HG03095 (cell line): Measurements from ENCODE around the gene AIF1.
A peak's percentile ranks its signal among the peaks of the same experiment; 100 is the strongest.

ENCODE experiments used
- ATAC-seq: cut with Tn5 transposase; IDR thresholded peaks from one replicate; pipeline ENCODE4 v1.9.1; 2021; ENCODE audit warnings: moderate library complexity; ENCODE audit not compliant: unreplicated experiment

Gene AIF1

DNA sequence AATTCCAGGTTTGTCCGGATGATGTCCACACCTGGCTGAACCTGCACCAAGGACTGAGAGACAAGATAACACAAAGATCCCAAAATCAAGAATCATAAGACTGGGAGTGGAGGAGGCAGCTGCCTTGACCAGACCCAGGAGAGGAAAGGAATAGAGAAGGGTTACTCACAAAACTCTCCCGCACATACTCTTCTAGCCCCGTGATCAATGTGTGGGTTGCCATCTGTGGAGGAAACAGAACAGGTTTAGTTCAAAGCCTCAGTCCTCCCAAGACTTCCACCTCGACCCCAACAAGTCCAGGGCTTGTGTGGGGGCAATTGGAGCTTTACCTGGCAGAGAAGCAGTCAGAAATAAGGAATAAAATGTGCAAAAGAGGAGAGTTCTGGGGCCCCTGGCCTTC lies 26.3 kb downstream of the AIF1 start:
- no peak for ATAC-seq

DNA sequence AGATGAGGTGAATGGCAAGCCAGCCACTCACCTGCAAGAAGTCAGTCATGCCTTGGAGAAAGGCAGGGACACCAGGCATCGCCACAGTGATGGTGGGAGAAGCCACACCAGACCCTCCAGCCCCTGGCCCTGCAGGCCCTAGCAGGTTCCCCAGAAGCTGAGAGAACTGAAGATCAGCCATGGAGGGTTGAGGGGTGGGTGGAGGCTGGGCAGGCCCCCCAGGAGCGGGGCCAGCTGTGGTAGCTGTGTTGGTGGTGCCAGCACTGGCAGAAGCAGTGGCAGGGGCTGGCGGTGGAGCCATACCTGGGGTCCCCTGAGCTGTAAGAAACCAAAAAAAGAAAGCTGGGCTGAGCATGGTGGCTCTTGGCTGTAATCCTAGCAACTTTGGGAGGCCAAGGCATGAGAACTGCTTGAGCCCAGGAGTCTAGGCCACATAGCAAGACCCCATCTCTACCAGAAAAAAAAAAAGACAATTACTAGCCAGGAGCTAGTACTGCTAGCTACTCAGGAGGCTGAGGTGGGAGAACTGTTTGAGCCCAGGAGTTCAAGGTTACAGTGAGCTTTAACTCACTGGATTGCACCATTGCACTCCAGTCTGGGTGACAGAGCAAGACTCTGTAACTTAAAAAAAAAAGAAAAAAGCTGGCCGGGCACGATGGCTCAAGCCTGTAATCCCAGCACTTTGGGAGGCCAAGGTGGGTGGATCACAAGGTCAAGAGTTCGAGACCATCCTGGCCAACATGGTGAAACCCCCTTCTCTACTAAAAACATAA lies 27.9 kb downstream of the AIF1 start:
- ATAC-seq = no peak

DNA sequence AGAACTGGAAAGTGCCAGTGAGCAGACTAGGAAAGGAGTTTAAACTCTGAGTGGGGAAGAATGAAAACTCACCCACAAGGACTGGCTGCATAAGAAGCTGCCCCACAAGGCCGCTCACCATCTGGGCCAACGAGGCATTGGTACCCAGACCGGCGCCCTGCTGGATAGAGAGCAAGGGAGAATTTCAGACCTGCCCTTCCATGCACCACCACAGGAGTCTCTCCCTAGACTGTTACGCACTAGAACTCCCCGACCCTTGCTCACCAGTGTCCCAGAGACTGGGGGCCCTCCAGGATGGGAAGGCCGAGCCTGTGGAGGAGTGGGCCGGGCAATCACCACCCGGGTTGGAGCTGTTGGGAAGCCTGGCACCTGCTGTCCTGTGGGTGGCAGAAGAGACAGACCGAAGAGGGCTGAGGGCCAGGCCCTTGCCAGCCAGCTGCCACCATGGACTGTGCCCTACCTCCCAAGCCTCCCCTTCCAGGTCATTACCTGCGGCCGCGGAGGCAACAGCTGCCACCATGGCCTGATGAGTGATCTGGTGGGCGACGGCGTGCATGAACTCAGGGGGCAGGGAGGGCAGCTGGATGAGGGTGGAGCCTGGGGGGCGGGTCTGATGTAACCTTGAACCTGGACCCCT lies 28.9 kb downstream of the AIF1 start:
- ATAC-seq = no peak

DNA sequence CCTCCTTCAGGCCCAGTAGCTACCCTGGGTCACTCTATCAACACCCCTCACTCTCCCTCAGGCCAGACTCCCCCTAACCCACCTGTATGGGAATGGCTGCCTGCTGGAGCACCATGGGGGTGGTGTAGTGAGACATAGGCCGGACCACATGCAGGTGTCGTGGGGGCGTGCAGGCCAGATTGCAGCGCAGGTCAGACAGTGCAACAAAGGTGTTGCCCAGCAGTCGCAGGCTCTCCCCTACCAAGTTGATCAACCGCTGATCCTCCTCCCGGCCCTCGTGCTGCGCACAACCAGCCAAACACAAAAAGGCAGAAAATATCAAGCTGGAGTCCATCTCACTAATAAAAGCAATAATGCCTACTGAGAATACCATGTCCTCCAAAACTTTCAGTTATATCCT lies 30.3 kb downstream of the AIF1 start:
- ATAC-seq = no peak

DNA sequence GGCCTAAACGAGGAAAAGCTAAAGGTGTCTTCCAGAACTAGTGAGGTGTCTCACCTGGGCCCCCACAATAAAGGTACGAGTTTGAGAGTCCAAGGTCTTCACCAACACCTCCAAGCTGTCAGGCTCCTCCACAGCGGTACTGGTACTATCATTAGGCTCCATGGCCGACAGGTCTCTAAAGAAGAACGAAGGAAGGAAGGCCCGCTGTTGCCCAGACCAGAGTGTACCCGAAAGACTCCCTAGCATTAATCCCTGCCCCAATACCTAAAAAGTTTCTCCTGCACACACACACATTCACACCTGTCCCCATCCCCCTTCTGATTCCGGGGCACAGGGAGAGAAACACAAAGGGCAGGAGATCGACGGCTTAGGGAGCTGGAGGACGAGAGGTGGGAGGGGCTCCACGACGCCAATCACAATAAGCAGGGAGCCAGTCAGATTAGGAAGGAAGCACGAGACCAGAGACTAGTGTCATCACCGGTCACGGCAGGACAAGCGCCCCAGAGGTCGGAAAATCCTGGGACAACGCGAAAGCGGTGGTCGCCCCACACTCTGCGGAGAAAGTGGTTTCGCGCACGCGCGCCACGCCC lies 36.7 kb downstream of the AIF1 start:
- ATAC-seq = peak; percentile 21

DNA sequence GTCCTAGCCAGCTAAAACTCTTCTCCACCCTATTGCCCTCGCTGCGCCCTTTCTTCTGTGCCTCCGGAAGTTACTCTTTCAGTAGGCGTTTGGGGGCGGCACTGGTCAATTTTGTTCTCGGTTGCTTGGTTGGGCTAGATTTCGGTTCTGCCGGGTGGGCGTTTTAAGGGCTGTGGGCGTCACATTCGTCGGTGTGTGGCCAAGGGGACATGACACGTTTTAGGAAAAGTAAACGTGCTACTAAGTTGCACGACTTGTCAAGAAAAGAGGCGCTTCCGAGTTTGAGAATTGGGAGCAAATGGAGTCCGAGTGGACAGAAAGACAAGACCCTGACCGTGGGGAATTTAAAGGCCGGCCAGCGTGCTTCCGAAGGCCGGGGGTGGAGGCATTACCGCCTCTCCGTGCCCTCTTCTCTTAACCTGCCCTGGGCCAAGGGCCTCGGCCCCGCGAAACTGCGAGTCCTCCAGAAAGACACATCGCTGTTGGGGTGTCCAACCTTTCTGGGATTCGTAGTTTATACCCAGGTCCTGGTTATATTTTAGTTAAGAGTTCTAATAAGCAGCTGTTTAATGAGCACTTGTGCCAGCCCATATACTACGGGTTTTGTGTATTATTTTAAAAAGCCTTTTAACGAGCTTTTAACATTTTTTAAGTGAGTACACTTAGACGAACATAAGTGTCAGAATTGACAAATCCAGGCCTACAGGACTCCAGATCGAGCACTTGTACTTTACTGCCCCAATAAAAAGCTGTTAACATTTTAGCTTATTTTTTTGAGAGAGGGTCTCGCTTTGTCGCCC lies 38.1 kb downstream of the AIF1 start:
- ATAC-seq = peak; percentile 47

DNA sequence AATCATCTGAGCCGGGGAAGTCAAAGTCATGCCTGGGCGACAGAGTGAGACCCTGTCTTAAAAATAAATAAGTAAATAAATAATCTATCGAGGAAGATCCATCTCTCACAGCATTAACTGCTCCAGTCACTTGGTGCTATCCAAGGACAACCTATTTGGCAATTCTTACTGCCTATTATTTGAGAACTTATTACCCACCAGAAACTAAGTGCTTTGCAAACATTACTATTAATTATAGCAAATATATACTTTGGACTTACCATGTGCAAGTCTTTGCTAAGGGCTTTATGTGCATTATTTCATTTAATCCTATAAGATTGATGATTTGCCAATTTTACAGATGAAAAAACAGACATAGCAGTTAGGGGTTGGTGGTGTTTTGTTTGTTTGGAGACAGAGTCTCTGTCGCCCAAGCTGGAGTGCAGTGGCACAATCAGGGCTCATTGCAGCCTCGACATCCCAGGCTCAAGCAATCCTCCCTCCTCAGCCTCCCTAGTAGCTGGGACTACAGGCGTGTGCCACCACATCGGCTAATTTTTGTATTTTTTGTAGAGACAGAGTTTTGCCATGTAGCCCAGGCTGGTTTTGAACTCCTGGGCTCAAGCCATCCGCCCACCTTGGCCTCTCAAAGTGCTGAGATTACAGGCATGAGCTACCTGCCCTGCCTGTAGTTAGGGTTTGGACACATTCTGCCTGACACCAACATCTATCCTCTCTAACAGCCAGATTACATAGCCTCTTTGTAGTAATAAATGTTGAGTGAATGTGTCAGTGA lies 39.7 kb downstream of the AIF1 start:
- no peak for ATAC-seq

DNA sequence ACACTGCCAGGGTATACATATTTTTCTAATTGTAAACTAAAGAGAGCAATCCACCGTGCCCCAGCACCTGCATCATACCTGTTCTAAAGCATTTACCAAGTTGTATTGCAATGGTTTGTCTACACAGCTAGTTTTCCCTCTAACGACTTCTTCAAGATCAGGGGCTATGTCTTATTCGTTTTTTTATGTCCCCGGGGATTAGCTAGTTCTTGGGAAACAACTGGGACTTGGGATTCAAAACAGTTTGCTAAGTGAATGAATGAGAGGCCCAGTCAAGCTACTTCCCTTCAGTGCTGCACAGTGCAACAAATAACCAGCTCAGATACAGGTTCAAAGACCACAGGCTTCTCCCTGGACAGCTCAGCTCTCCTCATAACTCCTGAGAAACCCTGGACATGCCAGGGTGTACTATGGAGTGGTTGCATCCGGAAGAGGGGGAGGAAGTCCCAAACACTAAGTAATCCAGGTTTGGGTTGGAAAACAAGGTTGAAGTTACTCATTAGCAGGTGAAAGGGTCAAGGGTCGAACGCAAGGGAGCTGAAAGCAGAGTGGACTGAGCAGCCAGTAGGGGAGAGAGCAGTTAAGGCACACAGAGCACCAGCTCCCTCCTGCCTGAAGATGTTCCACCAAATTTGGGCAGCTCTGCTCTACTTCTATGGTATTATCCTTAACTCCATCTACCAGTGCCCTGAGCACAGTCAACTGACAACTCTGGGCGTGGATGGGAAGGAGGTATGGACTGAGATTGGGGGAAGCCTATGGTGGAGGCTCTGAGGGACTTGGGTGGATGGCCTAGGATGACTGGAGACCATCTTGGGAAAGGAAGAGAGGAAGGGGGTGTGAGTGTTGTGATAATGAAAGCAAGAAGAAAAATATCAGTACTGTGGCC lies 40.6 kb downstream of the AIF1 start, which contains the start of gene APOM:
Gene APOM (plus strand): TSS at position 546 of the 889 bp plus-strand sequence. CDS start 73 bp downstream, at position 619.
- ATAC-seq = no peak

DNA sequence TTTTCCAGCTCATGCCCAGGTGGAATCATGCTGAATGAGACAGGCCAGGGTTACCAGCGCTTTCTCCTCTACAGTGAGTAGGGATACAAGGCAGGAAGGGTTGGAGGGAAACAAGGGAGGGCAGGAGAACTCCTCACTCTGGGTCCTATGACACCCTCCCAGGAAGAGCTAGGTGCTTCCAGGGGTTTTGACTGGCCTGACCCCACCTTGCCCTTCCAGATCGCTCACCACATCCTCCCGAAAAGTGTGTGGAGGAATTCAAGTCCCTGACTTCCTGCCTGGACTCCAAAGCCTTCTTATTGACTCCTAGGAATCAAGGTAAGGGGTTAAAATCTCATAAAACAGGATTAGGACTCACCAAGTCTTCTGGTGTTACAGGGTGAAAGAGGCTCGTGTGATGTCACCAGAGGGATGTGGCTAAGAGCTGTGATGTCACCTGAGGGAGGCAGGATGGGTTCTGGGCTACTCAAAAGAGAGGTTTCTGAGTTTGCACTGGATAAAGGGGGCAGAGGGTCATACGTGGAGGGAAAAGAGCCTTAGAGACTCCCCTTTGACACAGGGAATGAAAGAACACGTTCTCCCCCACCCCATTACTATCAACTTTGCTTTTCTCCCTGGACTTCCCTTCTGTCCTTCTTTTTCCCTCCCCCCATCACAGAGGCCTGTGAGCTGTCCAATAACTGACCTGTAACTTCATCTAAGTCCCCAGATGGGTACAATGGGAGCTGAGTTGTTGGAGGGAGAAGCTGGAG lies 42.5 kb downstream of the AIF1 start:
- no peak for ATAC-seq

DNA sequence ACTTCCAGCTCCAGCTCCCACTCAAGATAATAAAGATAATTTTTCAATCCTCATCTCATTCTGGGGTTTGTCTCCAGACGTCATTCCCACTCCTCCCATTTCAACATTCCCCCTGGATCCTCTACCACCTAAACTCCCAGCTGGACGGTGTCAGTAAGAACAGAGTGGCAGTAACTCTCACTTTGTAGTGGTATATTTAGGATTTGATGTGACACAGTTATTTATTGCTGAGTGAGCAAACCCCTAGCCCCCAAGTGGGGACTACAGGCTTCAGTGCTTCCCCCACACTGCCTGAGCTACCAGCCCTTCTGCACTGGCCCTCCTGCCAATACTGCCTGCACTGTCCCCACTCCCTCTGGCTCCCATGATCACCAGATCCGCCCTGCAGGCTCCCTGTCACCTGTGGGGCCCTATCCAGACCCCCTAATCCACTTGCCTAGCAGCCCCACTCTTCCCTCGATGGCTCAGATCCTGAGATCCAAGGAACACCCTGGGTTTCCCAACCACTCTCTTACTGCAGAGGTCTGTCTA lies 43.2 kb downstream of the AIF1 start:
- ATAC-seq = no peak

DNA sequence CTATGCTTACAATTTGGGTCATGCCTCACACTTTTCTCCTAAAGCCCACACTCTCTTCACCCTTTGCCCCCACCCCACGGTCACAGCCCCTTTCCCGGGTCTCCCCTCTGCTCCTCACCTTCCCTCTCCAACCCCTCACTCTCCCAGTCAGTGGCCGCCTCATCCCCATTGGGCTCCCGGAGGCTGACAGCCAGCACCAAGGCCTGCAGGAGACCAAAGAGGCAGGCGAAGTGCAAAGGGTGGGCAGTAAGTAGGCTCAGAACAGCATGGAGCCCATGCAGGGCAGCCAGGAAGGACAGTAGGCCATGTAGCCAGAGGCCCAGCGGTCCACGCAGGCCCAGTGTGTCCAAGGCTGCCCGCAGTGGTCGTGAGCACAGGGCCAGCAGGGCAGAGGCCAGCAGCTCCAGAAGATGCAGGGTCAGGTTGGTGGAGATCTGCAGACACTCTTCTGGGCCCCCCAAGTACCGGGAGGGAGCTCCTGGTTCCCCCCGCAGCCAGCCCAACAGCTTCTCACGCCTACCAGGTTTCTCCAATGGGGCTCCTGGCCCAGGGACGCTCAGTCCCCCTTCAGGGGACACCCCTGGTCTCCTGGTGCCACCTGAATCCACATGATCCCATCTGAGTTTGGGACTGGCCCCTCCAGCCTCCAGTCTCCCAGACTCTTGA lies 44.1 kb downstream of the AIF1 start:
- ATAC-seq = no peak

DNA sequence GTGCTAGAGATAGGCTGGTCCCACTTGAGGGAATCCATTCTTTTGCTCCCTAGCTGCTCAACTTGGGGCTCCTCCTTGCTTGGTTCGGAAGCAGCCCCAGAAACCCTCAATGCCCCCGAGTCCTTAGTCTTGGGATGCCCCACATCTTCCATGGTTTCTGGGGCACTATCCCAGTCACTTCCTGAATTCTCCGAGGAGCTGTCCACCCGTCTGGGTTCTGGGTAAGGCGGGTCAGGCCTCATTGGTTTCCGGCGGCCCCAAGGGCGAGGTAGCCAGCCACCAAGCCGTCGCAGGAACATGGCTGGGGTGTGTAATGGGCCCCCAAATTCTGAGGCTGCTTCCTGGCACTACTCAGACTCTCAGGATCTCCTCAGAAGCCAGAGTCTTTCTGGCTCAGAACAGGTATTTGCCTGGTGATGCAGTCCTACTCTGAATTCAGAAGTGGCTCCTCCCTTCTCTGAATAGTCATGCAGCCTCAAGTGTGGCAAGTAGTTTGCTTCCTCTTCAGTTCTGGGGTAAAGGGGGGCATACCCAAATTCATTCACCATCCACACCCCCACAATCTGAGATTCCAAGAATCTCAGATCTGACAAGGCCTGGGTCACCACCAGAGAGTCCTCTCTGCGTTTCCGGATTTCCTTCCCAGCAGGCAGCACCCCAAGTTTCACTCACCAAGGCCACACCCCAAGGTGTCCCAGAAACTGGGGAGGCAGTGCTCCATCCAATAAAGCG lies 44.8 kb downstream of the AIF1 start:
- no peak for ATAC-seq

DNA sequence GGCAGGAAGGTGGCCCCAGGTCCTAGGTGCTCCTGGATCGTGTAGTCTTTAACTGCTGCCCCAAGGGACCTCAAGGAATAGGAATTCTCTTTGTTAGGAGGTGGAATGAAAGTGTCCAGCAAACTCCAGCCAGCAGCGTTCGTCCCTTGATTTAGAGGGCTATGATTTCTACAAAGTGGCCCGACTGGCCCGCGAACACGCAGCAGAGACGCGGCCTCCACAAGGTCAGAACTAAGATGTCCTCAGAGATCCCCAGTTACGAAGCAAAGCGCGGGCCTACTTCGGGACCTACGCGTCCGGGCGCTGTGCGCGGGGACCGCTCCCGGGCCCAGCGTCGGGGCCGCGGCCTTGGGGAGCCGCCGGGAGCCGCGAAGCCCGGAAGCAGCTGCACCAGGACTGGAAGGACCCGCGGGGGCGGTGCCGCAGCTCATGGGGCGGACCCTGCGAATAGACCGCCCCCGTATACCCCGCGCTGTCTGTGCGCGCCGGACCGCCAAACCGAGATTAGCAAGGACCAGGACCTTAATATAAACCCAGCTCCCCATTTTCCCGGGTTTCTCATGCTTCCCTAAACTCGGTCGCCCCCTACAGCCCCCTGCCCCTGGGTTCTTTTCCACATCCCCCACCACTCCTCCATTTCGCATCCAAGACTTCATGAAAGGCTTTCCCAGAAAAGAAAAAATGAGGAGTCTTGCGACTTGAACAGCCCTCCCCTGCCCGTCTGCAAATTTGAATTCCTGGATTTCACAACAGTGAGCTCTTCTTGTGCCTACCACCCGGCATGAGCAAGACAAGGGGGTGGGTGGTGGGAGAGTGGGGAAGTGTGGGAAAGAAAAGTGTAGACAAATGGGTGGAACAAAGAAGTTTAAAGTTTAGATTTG lies 45.6 kb downstream of the AIF1 start, which contains the start of gene C6orf47:
Gene C6orf47 (minus strand): TSS at position 398 of the 881 bp plus-strand sequence. CDS start 831 bp downstream, outside the sequence.
- ATAC-seq = peak; percentile 45

DNA sequence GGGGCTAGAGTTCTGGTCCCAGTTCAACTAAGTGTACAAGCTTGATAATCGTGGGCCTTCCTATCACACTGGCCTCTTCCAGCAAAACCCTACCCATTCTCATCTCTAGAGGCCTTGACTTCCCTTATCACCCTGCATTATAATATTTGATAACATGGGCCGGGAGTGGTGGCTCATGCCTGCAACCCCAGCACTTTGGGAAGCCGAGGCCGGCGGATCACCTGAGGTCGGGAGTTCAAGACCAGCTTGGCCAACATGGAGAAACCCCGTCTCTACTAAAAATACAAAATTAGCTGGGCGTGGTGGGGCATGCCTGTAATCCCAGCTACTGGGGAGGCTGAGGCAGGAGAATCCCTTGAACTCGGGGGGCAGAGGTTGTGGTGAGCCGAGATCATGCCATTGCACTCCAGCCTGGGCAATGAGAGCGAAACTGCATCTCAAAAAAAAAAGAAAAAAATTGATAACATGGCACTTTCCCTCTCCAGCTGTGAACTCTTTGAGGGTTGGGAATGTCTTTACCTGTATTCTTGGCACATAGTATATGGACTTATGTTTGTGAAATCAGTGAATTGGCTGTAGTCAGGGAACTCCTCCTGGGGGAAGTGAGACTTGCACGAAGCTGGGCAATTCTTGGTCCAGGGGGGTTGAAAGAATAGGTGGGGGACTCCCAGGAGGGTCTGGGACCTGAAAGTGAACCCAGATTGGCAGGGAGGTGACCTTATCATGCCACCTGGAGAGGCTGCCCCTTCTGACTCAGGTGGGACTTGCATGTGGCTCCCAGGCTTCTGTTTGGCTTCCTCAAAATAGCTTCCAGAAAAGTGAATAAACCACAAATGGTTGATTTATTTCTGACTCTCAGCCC lies 46.5 kb downstream of the AIF1 start:
- ATAC-seq = no peak

DNA sequence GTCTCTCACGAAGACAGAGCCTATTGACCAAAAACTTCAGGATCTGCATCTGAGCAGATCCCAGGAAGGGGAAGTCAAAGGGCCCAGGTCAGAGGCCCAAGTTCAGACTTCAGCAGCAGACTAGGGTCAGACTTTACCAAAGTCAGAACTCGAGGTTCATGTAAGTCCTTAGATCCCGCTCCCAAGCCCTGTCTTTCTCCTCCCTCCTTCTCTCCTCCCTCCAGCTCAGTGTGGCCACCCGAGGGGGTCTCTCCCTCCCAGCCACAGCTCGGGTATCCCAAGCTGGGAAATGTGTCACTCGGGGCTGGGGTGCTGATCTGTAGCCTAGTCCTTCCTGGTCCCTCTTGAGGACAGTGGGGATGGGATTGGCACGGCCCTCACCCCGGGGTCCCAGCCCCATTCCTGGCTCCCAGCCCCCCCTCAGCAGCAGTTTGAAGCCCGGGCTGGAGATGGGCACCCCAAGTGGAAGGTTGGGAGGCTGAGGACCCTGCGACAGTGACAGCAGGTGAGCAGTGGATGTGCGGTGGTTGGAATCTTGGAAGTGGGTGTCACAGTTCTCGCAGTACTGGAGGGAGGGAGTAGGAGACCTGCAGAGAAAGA lies 47.2 kb downstream of the AIF1 start:
- no peak for ATAC-seq
